ENCODE data around the gene RNF166.

The RNF166 gene

GRCh38 chr16:88691924-88692560 lies 14.2 kb downstream of the RNF166 start:
- Mint-ChIP-seq H3K4me3 (peak overlapping the region; percentile 17), H3K9me3 (no peaks in the 10 kb centered on the region), H3K27me3 (peaks cover 9% of the 10 kb centered on the region), H3K27ac (peak overlapping the region; percentile 54), H3K4me1 (ENCODE audit: low read depth) (peaks cover 90% of the 10 kb centered on the region), H3K36me3 (ENCODE audit: low read depth) (peaks cover 31% of the 10 kb centered on the region)
- intact Hi-C loops (cut with micrococcal nuclease), result no loop called here

DNA sequence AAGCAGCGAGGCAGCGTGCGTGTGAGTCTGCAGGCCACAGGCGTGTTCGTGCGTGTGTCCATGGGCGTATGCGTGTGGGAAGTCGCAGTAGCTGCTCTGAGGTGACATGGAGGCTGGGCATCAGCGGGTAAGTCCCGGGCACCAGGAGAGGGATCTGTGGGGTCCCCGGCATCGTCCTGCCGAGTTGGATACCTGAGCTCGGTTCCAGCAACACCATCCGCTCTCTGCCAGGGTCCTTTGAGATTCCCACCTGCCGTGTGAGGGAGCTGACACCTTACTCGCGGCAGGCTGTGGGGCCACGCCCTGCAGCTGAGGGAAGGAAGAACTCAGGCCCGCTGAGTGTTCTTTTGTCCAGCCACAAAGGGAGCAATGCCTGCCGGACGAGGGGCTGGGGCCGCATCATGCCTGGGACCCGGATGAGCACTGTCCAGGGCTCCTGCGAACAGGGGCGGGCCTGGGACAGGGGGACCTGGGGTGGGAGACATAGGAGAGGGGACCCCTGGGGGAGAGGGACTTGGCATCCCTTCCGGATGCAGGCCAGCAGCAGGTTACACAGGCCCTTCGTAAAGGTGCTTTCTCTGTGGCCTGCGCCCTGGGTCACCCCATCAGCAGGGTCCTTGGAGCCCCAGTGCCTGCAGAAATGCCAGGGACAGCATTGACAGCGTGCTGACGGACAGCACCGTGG lies 14.9 kb downstream of the RNF166 start:
- intact Hi-C loops (cut with micrococcal nuclease), result no loop called here
- peaks cover 24% of the 10 kb centered on the region for H3K36me3 Mint-ChIP-seq (ENCODE audit: low read depth)
- no peaks in the 10 kb centered on the region for H3K9me3 Mint-ChIP-seq
- peak overlapping the region; percentile 40 for H3K4me3 Mint-ChIP-seq
- H3K27ac Mint-ChIP-seq, result peak overlapping the region; percentile 54
- H3K4me1 Mint-ChIP-seq (ENCODE audit: low read depth), result peaks cover 95% of the 10 kb centered on the region
- peaks cover 9% of the 10 kb centered on the region for H3K27me3 Mint-ChIP-seq

GRCh38 chr16:88690341-88691128 lies 15.7 kb downstream of the RNF166 start:
- peak overlapping the region; percentile 20 for H3K4me3 Mint-ChIP-seq

GRCh38 chr16:88688013-88688778 lies 18.0 kb downstream of the RNF166 start:
- peaks cover 8% of the 10 kb centered on the region for H3K36me3 Mint-ChIP-seq (ENCODE audit: low read depth)
- H3K4me3 Mint-ChIP-seq, result no peak overlapping the region
- peaks cover 7% of the 10 kb centered on the region for H3K27me3 Mint-ChIP-seq
- peaks cover 82% of the 10 kb centered on the region for H3K4me1 Mint-ChIP-seq (ENCODE audit: low read depth)
- no peaks in the 10 kb centered on the region for H3K9me3 Mint-ChIP-seq
- intact Hi-C loops (cut with micrococcal nuclease), result loop anchor here (5.0 to 10.0 kb wide), 2 partner anchors 36 to 53 kb away; partner anchors contain the start of genes CYBA and IL17C
- H3K27ac Mint-ChIP-seq, result peak overlapping the region; percentile 98

More at GRCh38 chr16:88690341-88691128, 15.7 kb downstream of the RNF166 start:
- peaks cover 87% of the 10 kb centered on the region for H3K4me1 Mint-ChIP-seq (ENCODE audit: low read depth)
- H3K9me3 Mint-ChIP-seq, result no peaks in the 10 kb centered on the region
- peaks cover 16% of the 10 kb centered on the region for H3K36me3 Mint-ChIP-seq (ENCODE audit: low read depth)
- H3K27ac Mint-ChIP-seq, result peak overlapping the region; percentile 54
- intact Hi-C loops (cut with micrococcal nuclease), result no loop called here
- peaks cover 9% of the 10 kb centered on the region for H3K27me3 Mint-ChIP-seq

DNA sequence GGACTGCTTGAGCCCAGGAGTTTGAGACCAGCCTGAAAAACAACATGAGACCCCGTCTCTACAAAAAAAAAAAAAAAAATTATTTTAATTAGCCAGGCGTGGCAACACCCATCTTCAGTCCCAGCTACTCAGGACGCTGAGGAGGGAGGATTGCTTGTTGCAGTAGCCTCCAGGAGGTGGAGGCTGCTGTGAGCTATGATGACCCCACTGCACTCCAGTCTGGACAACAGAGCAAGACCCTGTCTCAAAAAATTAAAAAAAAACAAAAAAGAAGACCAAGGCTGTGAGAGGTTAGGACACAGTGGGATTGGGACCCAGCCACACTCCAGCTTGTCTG lies 18.6 kb downstream of the RNF166 start:
- H3K9me3 Mint-ChIP-seq, result no peaks in the 10 kb centered on the region
- peaks cover 8% of the 10 kb centered on the region for H3K36me3 Mint-ChIP-seq (ENCODE audit: low read depth)
- peaks cover 82% of the 10 kb centered on the region for H3K4me1 Mint-ChIP-seq (ENCODE audit: low read depth)
- no peak overlapping the region for H3K4me3 Mint-ChIP-seq
- intact Hi-C loops (cut with micrococcal nuclease), result loop anchor here (2.0 to 10.0 kb wide), 3 partner anchors 13 to 53 kb away; partner anchors contain the start of genes CYBA and IL17C
- H3K27ac Mint-ChIP-seq, result peak overlapping the region; percentile 98
- H3K27me3 Mint-ChIP-seq, result peaks cover 7% of the 10 kb centered on the region

GRCh38 chr16:88687254-88687576 lies 19.0 kb downstream of the RNF166 start:
- Mint-ChIP-seq H3K27me3 (peaks cover 7% of the 10 kb centered on the region), H3K4me3 (peak overlapping the region; percentile 86), H3K27ac (peak overlapping the region; percentile 98), H3K9me3 (no peaks in the 10 kb centered on the region), H3K36me3 (ENCODE audit: low read depth) (peaks cover 8% of the 10 kb centered on the region), H3K4me1 (ENCODE audit: low read depth) (peaks cover 82% of the 10 kb centered on the region)
- intact Hi-C loops (cut with micrococcal nuclease), result loop anchor here (2.0 to 10.0 kb wide), 3 partner anchors 14 to 52 kb away; partner anchors contain the start of genes CYBA and IL17C

DNA sequence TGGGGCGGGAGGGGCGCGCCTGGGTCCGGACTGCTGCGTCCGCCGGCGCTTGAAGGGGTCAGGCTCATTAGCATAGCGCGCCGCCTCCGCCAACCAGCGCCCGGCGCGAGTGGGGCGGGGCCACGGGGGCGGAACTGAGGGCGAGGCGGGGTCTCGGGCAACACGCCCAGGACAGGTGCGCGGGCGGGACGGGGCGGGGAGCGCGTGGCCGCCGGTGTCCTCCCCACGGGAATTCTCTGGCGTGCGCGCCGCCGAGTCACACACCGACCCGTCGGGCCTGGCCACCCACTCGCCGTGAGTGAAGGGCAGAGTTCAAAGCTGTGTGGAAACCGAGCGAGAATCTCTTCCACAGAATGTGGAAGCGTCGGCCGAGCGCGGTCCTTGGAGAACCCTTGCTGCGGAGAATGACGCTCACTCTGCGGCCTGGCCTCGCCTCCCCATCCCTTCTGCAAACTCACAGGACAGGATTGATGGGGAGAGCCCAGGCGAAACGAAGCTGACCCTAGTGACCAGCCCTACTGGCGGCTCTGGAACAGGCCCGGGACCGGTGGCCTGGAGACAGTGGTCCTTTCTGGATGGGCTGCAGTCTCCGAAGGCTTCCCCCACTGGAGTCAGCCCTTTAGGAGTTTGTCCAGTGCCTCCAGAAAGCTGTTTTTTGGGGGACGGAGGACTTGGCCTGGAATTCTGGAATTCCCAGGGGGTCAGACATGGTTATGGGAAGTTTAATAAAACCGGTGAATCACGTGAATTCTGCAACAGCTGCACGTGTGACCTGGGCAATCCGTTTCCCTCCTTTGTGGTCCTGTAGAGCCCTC lies 19.6 kb downstream of the RNF166 start, which contains the start of gene SNAI3:
Gene SNAI3 (minus strand): TSS at position 69 of the 815 bp plus-strand sequence. CDS start 101 bp downstream, outside the sequence.
- intact Hi-C loops (cut with micrococcal nuclease), result loop anchor here (2.0 to 10.0 kb wide), 3 partner anchors 14 to 52 kb away; partner anchors contain the start of genes CYBA and IL17C
- Mint-ChIP-seq H3K27me3 (peaks cover 7% of the 10 kb centered on the region), H3K36me3 (ENCODE audit: low read depth) (peaks cover 11% of the 10 kb centered on the region), H3K9me3 (no peaks in the 10 kb centered on the region), H3K27ac (peak within 1 kb of the TSS; percentile 98), H3K4me1 (ENCODE audit: low read depth) (peaks cover 82% of the 10 kb centered on the region), H3K4me3 (peak within 1 kb of the TSS; percentile 86)

DNA sequence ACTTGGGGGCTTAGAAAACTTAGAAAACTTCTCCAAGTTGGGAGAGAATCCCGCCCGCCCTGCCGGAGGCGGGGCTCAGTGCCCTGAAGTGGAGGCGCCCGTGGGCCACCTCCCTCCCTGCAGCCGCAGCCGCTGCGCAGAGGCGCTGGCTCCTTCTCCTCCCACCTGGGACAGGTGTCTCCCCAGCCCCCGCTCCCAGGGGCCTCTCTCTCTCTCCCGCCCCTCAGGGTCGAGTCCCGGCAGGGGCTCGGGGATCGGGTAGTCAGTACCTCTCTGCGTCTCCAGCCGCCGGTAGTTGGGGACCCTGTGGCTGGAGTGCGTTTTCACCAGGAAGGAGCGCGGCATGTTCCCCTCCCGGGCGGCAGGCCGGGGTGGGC lies 20.2 kb downstream of the RNF166 start:
- H3K27ac Mint-ChIP-seq, result peak overlapping the region; percentile 98
- H3K4me1 Mint-ChIP-seq (ENCODE audit: low read depth), result peaks cover 82% of the 10 kb centered on the region
- peak overlapping the region; percentile 86 for H3K4me3 Mint-ChIP-seq
- H3K9me3 Mint-ChIP-seq, result no peaks in the 10 kb centered on the region
- intact Hi-C loops (cut with micrococcal nuclease), result loop anchor here (2.0 to 10.0 kb wide), 3 partner anchors 15 to 51 kb away; partner anchors contain the start of genes CYBA and IL17C
- H3K36me3 Mint-ChIP-seq (ENCODE audit: low read depth), result peaks cover 17% of the 10 kb centered on the region
- H3K27me3 Mint-ChIP-seq, result peaks cover 7% of the 10 kb centered on the region

DNA sequence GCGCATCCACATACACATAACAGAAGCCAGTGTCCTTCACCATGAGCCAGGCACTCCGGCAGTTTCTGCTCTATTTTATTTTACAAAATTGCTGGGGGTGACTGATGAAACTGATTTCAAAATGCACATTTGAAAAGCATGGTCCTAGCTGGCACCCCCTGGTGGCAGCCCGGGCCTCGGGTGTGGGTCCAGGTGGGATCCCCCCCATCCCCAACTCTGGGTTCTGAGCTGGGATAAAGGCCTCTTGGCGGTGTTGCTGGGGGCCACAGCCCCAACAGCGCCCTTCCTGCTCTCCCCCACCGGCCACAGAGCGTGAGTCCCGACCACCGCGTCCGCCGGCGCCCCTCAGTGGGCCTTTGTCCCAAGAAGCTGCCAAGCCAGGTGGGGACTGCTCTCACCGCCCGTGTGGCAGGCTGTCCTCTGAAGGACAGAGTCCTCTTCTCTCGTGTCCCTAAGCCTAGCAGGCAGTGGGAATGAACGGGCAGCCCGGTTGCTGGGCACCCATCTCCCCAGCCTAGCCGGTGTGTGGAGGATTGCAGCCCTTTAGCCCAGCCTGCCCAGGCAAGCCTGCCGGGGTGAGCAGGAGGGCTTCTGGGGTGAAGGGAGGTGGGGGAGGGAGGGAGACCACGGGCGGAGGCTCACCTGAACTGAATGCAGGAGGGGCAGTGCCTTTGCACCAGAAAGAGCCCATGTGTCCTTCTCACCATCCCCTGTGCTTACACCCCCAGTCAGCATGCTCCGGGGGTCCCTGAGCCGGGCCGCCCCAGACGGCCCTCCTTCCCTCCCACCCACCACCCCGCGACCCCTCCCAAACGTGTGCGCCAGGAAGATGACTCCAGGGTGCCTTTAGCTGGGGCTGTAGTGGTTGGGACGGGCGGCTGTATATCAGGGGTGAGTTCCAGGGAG lies 20.8 kb downstream of the RNF166 start:
- intact Hi-C loops (cut with micrococcal nuclease), result loop anchor here (2.0 to 10.0 kb wide), 3 partner anchors 15 to 51 kb away; partner anchors contain the start of genes CYBA and IL17C
- Mint-ChIP-seq H3K27ac (peak overlapping the region; percentile 98), H3K4me3 (peak overlapping the region; percentile 86), H3K9me3 (no peaks in the 10 kb centered on the region), H3K4me1 (ENCODE audit: low read depth) (peaks cover 82% of the 10 kb centered on the region), H3K36me3 (ENCODE audit: low read depth) (peaks cover 23% of the 10 kb centered on the region), H3K27me3 (peaks cover 7% of the 10 kb centered on the region)

GRCh38 chr16:88684569-88685155 lies 21.5 kb downstream of the RNF166 start:
- Mint-ChIP-seq H3K4me3 (peak overlapping the region; percentile 86), H3K27me3 (peaks cover 7% of the 10 kb centered on the region), H3K27ac (peak overlapping the region; percentile 98), H3K4me1 (ENCODE audit: low read depth) (peaks cover 75% of the 10 kb centered on the region), H3K36me3 (ENCODE audit: low read depth) (peaks cover 31% of the 10 kb centered on the region), H3K9me3 (no peaks in the 10 kb centered on the region)
- intact Hi-C loops (cut with micrococcal nuclease), result loop anchor here (5.0 to 10.0 kb wide), 2 partner anchors 32 to 50 kb away; partner anchors contain the start of genes CYBA and IL17C

DNA sequence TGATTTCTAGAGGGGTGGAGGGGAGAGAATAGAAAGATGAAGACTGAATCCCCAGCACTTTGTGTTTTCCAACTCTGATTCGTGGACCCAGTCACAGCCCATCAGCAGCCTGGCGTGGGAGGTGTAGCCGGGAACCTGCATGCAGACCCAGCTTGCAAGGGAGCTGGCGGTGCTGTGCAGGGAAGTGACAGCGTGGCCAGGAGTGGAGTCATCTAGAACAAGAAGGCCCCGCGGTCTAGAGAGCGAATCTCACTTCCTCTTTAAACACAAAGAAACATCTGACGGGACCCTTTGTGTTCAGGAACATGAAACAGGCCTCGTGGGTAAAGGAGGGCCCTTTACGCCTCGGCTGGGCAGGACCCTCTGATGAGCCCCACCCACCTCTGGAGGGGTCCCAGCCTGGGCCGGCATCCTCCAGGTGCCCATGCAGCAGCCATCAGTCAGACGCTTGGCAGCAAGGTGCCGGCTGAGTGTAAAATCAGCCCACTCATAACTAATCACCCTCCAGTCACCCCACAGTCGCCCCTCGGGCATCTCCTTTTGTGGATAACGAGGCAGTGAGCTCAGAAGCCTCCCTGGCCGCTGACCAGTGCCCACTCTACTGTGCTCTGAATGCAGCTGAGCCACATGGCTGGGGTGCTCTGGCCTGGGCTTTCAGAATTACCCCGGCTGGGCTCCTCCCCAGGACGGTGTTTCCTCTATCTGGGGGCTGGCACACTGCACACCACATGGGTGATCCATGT lies 24.3 kb downstream of the RNF166 start:
- Mint-ChIP-seq H3K27me3 (no peaks in the 10 kb centered on the region), H3K27ac (peak overlapping the region; percentile 98), H3K36me3 (ENCODE audit: low read depth) (peaks cover 59% of the 10 kb centered on the region), H3K4me3 (peak overlapping the region; percentile 69), H3K4me1 (ENCODE audit: low read depth) (peaks cover 47% of the 10 kb centered on the region), H3K9me3 (no peaks in the 10 kb centered on the region)
- intact Hi-C loops (cut with micrococcal nuclease), result loop anchor here (10.0 kb wide), 1 partner anchor 47 kb away; the partner anchor contains the start of gene IL17C
